Natural killer cell (primary cell): ENCODE data around the gene ACTL10. TPM values are rescaled to one million over a fixed set of nuclear protein-coding genes. Genes with fewer than 3 reads are reported as not detected.

ENCODE experiments used
- ATAC-seq, 3 donors: fragments of 150-1000 bp in 2 of 3; fragments of 200-7000 bp in 1 of 3; cut with Tn5 transposase; 1 replicate in 1 of 3; 2 replicates in 2 of 3; pipeline ENCODE4 v1.10.0; 2021; ENCODE audit warnings: mild to moderate bottlenecking in 2 of 3, moderate library complexity in 2 of 3
- DNase-seq, 2 donors: peaks; one replicate each; pipeline versions ENCODE4 v3.0.0 to v3.0.0-alpha.2; 2013 to 2021; ENCODE audit warnings: mixed read lengths in 1 of 2
- H3K27ac ChIP-seq: one replicate; pipeline ENCODE4 v1.5.1; 2013; ENCODE audit warnings: mild to moderate bottlenecking, low read length
- H3K27me3 ChIP-seq: one replicate; pipeline ENCODE4 v1.6.1; 2013; ENCODE audit warnings: low read length; ENCODE audit not compliant: control insufficient read depth, insufficient read depth
- H3K36me3 ChIP-seq: one replicate; pipeline ENCODE4 v1.6.1; 2013; ENCODE audit warnings: low read length; ENCODE audit not compliant: control insufficient read depth, insufficient read depth
- H3K4me1 ChIP-seq: one replicate; pipeline ENCODE4 v1.6.1; 2013; ENCODE audit warnings: low read length; ENCODE audit not compliant: control insufficient read depth, insufficient read depth
- H3K4me3 ChIP-seq: one replicate; pipeline ENCODE4 v1.5.1; 2013; ENCODE audit warnings: low read length
- H3K9me3 ChIP-seq: one replicate; pipeline ENCODE4 v1.6.1; 2013; ENCODE audit warnings: low read length; ENCODE audit not compliant: control insufficient read depth, insufficient read depth
- H3K27ac Mint-ChIP-seq, 2 donors: one replicate each; pipeline ENCODE4 v1.8.0; 2022; ENCODE audit warnings: mild to moderate bottlenecking in 2 of 2, mixed read lengths in 2 of 2, moderate library complexity in 1 of 2
- H3K27me3 Mint-ChIP-seq, 2 donors: one replicate each; pipeline ENCODE4 v1.8.0; 2022; ENCODE audit warnings: low read depth in 2 of 2, mixed read lengths in 2 of 2
- H3K36me3 Mint-ChIP-seq: one replicate; pipeline ENCODE4 v1.8.0; 2022; ENCODE audit warnings: mixed read lengths
- H3K4me1 Mint-ChIP-seq, 2 donors: one replicate each; pipeline ENCODE4 v1.8.0; 2022; ENCODE audit warnings: mixed read lengths in 2 of 2
- H3K4me3 Mint-ChIP-seq: one replicate; pipeline ENCODE4 v1.8.0; 2022; ENCODE audit warnings: mild to moderate bottlenecking, moderate library complexity, mixed read lengths
- H3K9me3 Mint-ChIP-seq, 2 donors: one replicate each; pipeline ENCODE4 v1.8.0; 2022; ENCODE audit warnings: mixed read lengths in 2 of 2
- CTCF ChIP-seq: fragments of 200-600 bp; IDR thresholded peaks from one replicate; pipeline ENCODE4 v1.8.0; 2022; ENCODE audit warnings: antibody characterized with exemption
- WGBS: methylation state at CpG from one replicate; pipeline ENCODE4 v1.1.7; 2013; ENCODE audit warnings: missing lambda C conversion rate; ENCODE audit not compliant: insufficient coverage; 5-methylcytosine and 5-hydroxymethylcytosine counted together
- intact Hi-C: fragments of 100-400 bp; cut with micrococcal nuclease; formaldehyde crosslinking; loops from one replicate; pipeline ENCODE4 v1.14.2; 2022
- total RNA-seq, 4 donors: library from RNA; stranded (reverse); fragments of 120-200 nt in 1 of 4; gene quantifications; one replicate each; pipeline versions ENCODE4 v1.2.3 to v1.2.4, GENCODE V29; 2013 to 2022

Gene ACTL10
- total RNA-seq, 3 donors from 2014 or later (not counting 1 experiment from before 2014, with no cell fraction given) = 0.80 to 2.2 (median 1.1) TPM

- no peaks in the 10 kb centered on the region for H3K9me3 Mint-ChIP-seq
- no peak for DNase-seq
- no peak overlapping the region for H3K27ac Mint-ChIP-seq
- no peak overlapping the region for H3K4me3 ChIP-seq
- no peaks in the 10 kb centered on the region for H3K27me3 Mint-ChIP-seq
- no peak for TF ChIP-seq CTCF
- no peaks in the 10 kb centered on the region for H3K27me3 ChIP-seq
- H3K9me3 ChIP-seq = no peaks in the 10 kb centered on the region
- no peak overlapping the region for H3K27ac ChIP-seq
- H3K36me3 ChIP-seq = no peaks in the 10 kb centered on the region
- WGBS = 96% methylated on average over 21 of the region's 21 CpGs
- intact Hi-C loops = no loop called here
- ATAC-seq = no peak
- H3K4me3 Mint-ChIP-seq = no peak overlapping the region
- peaks cover 26% of the 10 kb centered on the region for H3K4me1 ChIP-seq
- H3K36me3 Mint-ChIP-seq = no peaks in the 10 kb centered on the region
- peaks cover 18 to 19% of the 10 kb centered on the region in 2 donors for H3K4me1 Mint-ChIP-seq
These were observed 6.6 kb upstream of the ACTL10 start for GRCh38 chr20:33660035-33660684.

- no peak overlapping the region for H3K4me3 Mint-ChIP-seq
- no peak overlapping the region for H3K27ac Mint-ChIP-seq
- no peaks in the 10 kb centered on the region for H3K27me3 Mint-ChIP-seq
- intact Hi-C loops = no loop called here
- H3K9me3 Mint-ChIP-seq = no peaks in the 10 kb centered on the region
- peaks cover 18 to 23% of the 10 kb centered on the region in 2 donors for H3K4me1 Mint-ChIP-seq
- 93% methylated on average over 7 of the region's 7 CpGs for WGBS
- Histone ChIP-seq H3K4me1 (peaks cover 27% of the 10 kb centered on the region), H3K27me3 (no peaks in the 10 kb centered on the region), H3K27ac (no peak overlapping the region), H3K4me3 (no peak overlapping the region), H3K36me3 (no peaks in the 10 kb centered on the region), H3K9me3 (no peaks in the 10 kb centered on the region)
- ATAC-seq (no peak), DNase-seq (no peak)
- no peak for TF ChIP-seq CTCF
- no peaks in the 10 kb centered on the region for H3K36me3 Mint-ChIP-seq
These were observed 6.1 kb upstream of the ACTL10 start for GRCh38 chr20:33660685-33661058.

- no peak for ATAC-seq
These were observed 4.6 kb upstream of the ACTL10 start, which contains the start of gene C20orf144 for GRCh38 chr20:33662172-33662571. Gene C20orf144 (plus strand): TSS chr20:33662327. CDS start chr20:33662346, 19 bp downstream.

More at GRCh38 chr20:33662172-33662571, 4.6 kb upstream of the ACTL10 start, which contains the start of gene C20orf144:
- 95% methylated on average over 10 of the region's 10 CpGs for WGBS
- H3K27ac ChIP-seq = peak within 1 kb of the TSS; percentile 91
- Mint-ChIP-seq H3K27me3 (no peaks in the 10 kb centered on the region), H3K9me3 (no peaks in the 10 kb centered on the region), H3K4me3 (peak within 1 kb of the TSS; percentile 86), H3K4me1 (peaks cover 26 to 33% of the 10 kb centered on the region in 2 donors), H3K27ac (peak within 1 kb of the TSS; percentile 89), H3K36me3 (no peaks in the 10 kb centered on the region)
- no peaks in the 10 kb centered on the region for H3K27me3 ChIP-seq
- peak within 1 kb of the TSS; percentile 81 for H3K4me3 ChIP-seq
- TF ChIP-seq CTCF = no peak
- DNase-seq = no peak
- H3K9me3 ChIP-seq = no peaks in the 10 kb centered on the region
- intact Hi-C loops = no loop called here
- H3K4me1 ChIP-seq = peaks cover 38% of the 10 kb centered on the region
- no peaks in the 10 kb centered on the region for H3K36me3 ChIP-seq
